Panc1 (cell line): ENCODE measurements around the gene KRAS. TPM values are rescaled to one million over a fixed set of nuclear protein-coding genes. Genes with fewer than 3 reads are reported as not detected.

Experiments used
- ATAC-seq: fragments of 200-7000 bp; cut with Tn5 transposase; 2 replicates; pipeline ENCODE4 v1.9.1; 2020; ENCODE audit warnings: mild to moderate bottlenecking, moderate library complexity
- BruUV-seq: library from RNA; stranded (reverse); fragments of 400-500 nt; replicated peaks from 2 replicates; lab custom pipeline; 2021; lab: Mats Ljungman, UMichigan
- CTCF ChIA-PET: fragments of 300-600 bp; sonication (Branson Sonifier 250); formaldehyde crosslinking; loops from one replicate; lab custom pipeline; 2022; ENCODE audit warnings: antibody characterized with exemption; lab: Charles Lee
- POLR2A ChIA-PET: fragments of 300-600 bp; sonication (Branson Sonifier 250); formaldehyde crosslinking; loops from one replicate; lab custom pipeline; 2022; ENCODE audit warnings: antibody characterized with exemption; lab: Charles Lee
- DNase-seq: peaks from one replicate; pipeline ENCODE4 v3.0.0-alpha.2; 2010; ENCODE audit warnings: low read depth, low spot score
- H3K27ac ChIP-seq: 2 replicates; pipeline ENCODE4 v1.5.1; 2011; ENCODE audit warnings: mild to moderate bottlenecking, low read length, inconsistent platforms
- H3K27me3 ChIP-seq: fragments of 200-500 bp; sonication (Bioruptor generic); 2 replicates; pipeline ENCODE4 v1.6.0; 2014; ENCODE audit warnings: low read length, inconsistent platforms; ENCODE audit not compliant: control insufficient read depth, insufficient read depth
- H3K36me3 ChIP-seq: fragments of 200-500 bp; sonication (Bioruptor generic); 2 replicates; pipeline ENCODE4 v1.5.1; 2014; ENCODE audit warnings: inconsistent platforms, mild to moderate bottlenecking, low read length, moderate library complexity; ENCODE audit not compliant: control insufficient read depth, insufficient read depth
- H3K4me1 ChIP-seq: 2 replicates; pipeline ENCODE4 v1.5.1; 2011; ENCODE audit warnings: inconsistent platforms, mild to moderate bottlenecking, low read length, moderate library complexity; ENCODE audit not compliant: control insufficient read depth, insufficient read depth
- H3K4me3 ChIP-seq, 2 experiments: 2 replicates each; pipeline ENCODE4 v1.5.1; 2011 to 2012; ENCODE audit warnings: low read depth in 2 of 2, low read length in 2 of 2, mild to moderate bottlenecking in 2 of 2, inconsistent platforms in 1 of 2, moderate library complexity in 1 of 2
- H3K9me3 ChIP-seq: fragments of 200-500 bp; sonication (Bioruptor generic); 2 replicates; pipeline ENCODE4 v1.5.1; 2014; ENCODE audit warnings: low read depth, mild to moderate bottlenecking, inconsistent platforms, low read length, moderate library complexity; ENCODE audit not compliant: control insufficient read depth, insufficient read depth
- POLR2AphosphoS5 ChIP-seq: IDR thresholded peaks from 2 replicates; pipeline ENCODE4 v1.6.1; 2012; ENCODE audit warnings: mild to moderate bottlenecking, low read depth, low read length, moderate library complexity
- SIN3A ChIP-seq: IDR thresholded peaks from 2 replicates; pipeline ENCODE4 v1.6.1; 2012; ENCODE audit warnings: low read depth, mild to moderate bottlenecking, low read length, moderate library complexity, borderline replicate concordance; ENCODE audit not compliant: insufficient read depth
- TCF7L2 ChIP-seq: IDR thresholded peaks from 2 replicates; pipeline ENCODE4 v1.6.1; 2011; ENCODE audit warnings: mild to moderate bottlenecking, low read depth, low read length, inconsistent platforms
- in situ Hi-C: cut with HindIII; loops from 2 replicates; pipeline ENCODE4 v1.10.0; 2016; ENCODE audit warnings: low sequenced_read_pairs, low pct_unique_long_range_greater_than_20kb
- intact Hi-C: fragments of 100-400 bp; cut with micrococcal nuclease; formaldehyde crosslinking; loops from one replicate; pipeline ENCODE4 v1.10.0; 2022; ENCODE audit not compliant: unreplicated experiment
- total RNA-seq: library from RNA; stranded (reverse); gene quantifications from one replicate; pipeline ENCODE4 v1.2.1, GENCODE V29; 2021; ENCODE audit not compliant: unreplicated experiment
- TF ChIP-seq, protein P1 (sequence below), 2 experiments: IDR thresholded peaks; 2 replicates each; pipeline ENCODE4 v1.6.1; 2011 to 2012; ENCODE audit warnings: low read depth in 2 of 2, control low read depth in 1 of 2, low read length in 1 of 2, mild to moderate bottlenecking in 1 of 2, moderate library complexity in 1 of 2; ENCODE audit not compliant: insufficient read depth in 1 of 2
- TF ChIP-seq, protein P2 (sequence below): fragments of 450-650 bp; IDR thresholded peaks from 2 replicates; pipeline ENCODE4 v1.5.1; 2017; ENCODE audit warnings: mild to moderate bottlenecking

KRAS gene
- total RNA-seq, 1 experiment from 2014 or later = 33.1 TPM

DNA sequence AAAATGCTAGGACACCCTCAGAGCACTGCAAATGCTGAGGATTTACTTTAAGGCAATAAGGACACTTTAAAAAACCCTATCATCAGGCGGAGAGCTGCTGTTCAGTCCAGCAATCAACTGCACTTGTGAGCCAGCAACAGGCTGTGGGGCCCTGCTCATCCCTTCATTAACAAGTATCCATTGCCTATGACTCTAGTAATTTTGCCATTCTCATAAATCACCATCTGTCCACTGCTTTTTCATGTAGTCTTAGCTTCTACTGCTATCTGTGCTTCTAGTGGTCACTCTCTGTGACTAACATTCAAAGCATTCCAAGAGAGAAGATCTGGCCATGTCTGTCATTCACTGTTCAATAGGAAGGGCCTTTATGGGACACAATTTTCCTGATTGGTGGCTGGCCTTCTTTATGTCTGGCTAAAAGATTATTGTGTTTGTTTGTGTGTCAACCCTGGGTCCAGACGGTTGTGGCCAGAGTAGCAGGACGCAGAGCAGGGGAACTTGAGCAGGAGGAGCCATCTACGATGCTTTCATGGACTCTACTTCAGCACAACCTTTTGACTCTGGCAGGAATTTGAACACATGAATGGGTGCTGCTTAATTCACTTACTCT lies 3.6 kb upstream of the KRAS start:
- no peak for TF ChIP-seq SIN3A
- TF ChIP-seq, protein P1, sequence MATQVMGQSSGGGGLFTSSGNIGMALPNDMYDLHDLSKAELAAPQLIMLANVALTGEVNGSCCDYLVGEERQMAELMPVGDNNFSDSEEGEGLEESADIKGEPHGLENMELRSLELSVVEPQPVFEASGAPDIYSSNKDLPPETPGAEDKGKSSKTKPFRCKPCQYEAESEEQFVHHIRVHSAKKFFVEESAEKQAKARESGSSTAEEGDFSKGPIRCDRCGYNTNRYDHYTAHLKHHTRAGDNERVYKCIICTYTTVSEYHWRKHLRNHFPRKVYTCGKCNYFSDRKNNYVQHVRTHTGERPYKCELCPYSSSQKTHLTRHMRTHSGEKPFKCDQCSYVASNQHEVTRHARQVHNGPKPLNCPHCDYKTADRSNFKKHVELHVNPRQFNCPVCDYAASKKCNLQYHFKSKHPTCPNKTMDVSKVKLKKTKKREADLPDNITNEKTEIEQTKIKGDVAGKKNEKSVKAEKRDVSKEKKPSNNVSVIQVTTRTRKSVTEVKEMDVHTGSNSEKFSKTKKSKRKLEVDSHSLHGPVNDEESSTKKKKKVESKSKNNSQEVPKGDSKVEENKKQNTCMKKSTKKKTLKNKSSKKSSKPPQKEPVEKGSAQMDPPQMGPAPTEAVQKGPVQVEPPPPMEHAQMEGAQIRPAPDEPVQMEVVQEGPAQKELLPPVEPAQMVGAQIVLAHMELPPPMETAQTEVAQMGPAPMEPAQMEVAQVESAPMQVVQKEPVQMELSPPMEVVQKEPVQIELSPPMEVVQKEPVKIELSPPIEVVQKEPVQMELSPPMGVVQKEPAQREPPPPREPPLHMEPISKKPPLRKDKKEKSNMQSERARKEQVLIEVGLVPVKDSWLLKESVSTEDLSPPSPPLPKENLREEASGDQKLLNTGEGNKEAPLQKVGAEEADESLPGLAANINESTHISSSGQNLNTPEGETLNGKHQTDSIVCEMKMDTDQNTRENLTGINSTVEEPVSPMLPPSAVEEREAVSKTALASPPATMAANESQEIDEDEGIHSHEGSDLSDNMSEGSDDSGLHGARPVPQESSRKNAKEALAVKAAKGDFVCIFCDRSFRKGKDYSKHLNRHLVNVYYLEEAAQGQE (IDR thresholded peaks at IDR 0.05; ENCODE audit: insufficient read depth in 1 of 2, low read depth in 2 of 2, low read length in 1 of 2) = no peak
- no peak for TF ChIP-seq POLR2AphosphoS5
- TF ChIP-seq TCF7L2 = no peak
- TF ChIP-seq, protein P2, sequence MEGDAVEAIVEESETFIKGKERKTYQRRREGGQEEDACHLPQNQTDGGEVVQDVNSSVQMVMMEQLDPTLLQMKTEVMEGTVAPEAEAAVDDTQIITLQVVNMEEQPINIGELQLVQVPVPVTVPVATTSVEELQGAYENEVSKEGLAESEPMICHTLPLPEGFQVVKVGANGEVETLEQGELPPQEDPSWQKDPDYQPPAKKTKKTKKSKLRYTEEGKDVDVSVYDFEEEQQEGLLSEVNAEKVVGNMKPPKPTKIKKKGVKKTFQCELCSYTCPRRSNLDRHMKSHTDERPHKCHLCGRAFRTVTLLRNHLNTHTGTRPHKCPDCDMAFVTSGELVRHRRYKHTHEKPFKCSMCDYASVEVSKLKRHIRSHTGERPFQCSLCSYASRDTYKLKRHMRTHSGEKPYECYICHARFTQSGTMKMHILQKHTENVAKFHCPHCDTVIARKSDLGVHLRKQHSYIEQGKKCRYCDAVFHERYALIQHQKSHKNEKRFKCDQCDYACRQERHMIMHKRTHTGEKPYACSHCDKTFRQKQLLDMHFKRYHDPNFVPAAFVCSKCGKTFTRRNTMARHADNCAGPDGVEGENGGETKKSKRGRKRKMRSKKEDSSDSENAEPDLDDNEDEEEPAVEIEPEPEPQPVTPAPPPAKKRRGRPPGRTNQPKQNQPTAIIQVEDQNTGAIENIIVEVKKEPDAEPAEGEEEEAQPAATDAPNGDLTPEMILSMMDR = no peak
- H3K4me3 ChIP-seq = no peak overlapping the region
- DNase-seq (no peak), ATAC-seq (no peak)
- H3K27ac ChIP-seq = no peak overlapping the region
- no peaks in the 10 kb centered on the region for H3K9me3 ChIP-seq
- intact Hi-C loops = no loop called here
- H3K27me3 ChIP-seq = peaks cover 6% of the 10 kb centered on the region; the same call in 1 of the 2 replicates
- in situ Hi-C loops = no loop called here
- CTCF ChIA-PET = no interaction called here
- H3K36me3 ChIP-seq = peaks cover 2% of the 10 kb centered on the region; the same call in 1 of the 2 replicates
- POLR2A ChIA-PET = no interaction called here
- no TSS peak for BruUV-seq
- peaks cover 9% of the 10 kb centered on the region for H3K4me1 ChIP-seq

DNA sequence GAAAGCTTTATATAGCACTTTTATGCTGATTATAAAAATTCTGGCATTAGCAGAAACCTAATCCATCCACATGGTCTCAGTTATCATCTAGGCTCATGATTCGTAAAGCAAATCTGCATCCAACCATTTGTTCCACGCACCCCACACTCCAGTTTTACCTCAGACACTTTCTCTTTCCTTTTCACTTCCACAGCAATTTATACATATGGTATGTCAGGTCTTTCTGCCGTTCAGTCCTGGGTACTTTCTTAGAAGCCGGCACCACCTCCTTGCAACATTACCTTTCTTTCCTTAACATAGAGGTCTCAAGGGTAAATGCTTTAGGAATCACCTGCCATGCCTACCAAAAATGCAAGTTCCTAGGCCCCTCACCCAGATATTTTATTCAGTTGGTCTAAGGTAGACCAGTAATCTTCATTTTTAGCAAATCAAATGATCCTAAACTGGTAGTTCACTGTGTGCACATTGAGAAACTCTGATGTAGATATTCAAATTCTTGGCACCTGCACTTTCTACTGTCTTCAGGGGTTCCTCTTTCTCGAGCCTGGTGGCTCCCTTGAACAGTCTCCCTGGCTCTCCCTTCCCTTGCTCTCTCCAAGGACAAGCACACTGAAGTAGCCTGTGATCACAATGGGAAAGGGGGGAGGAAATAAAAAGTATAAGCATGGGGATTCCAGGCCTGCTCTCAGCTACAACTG lies 2.8 kb upstream of the KRAS start:
- peaks cover 2% of the 10 kb centered on the region; the same call in 1 of the 2 replicates for H3K36me3 ChIP-seq
- CTCF ChIA-PET = no interaction called here
- no peak for TF ChIP-seq TCF7L2
- TF ChIP-seq POLR2AphosphoS5 = no peak
- TF ChIP-seq SIN3A = no peak
- TF ChIP-seq, protein P1 (IDR thresholded peaks at IDR 0.05; ENCODE audit: insufficient read depth in 1 of 2, low read depth in 2 of 2, low read length in 1 of 2) = no peak
- TF ChIP-seq, protein P2 = no peak
- no peak overlapping the region for H3K4me3 ChIP-seq
- ATAC-seq (no peak), DNase-seq (no peak)
- intact Hi-C loops = no loop called here
- POLR2A ChIA-PET = interaction anchor here (0.6 kb wide), 1 partner anchor 148 kb away, joined by 3 read pairs; no protein-coding TSS in a partner anchor
- no peaks in the 10 kb centered on the region for H3K9me3 ChIP-seq
- BruUV-seq = no TSS peak
- H3K27ac ChIP-seq = no peak overlapping the region
- in situ Hi-C loops = no loop called here
- H3K4me1 ChIP-seq = peaks cover 9% of the 10 kb centered on the region
- H3K27me3 ChIP-seq = peaks cover 6% of the 10 kb centered on the region; the same call in 1 of the 2 replicates
